Esophagus (tissue), 2 donors: Measurements from ENCODE around the gene TEC. TPM values are rescaled to one million over a fixed set of nuclear protein-coding genes. Genes with fewer than 3 reads are reported as not detected.

Source experiments
- H3K27ac ChIP-seq, 2 donors: one replicate each; pipeline ENCODE4 v1.5.1; 2013; ENCODE audit warnings: low read depth in 2 of 2, mild to moderate bottlenecking in 2 of 2, inconsistent platforms in 1 of 2, low read length in 1 of 2, moderate library complexity in 1 of 2
- H3K27me3 ChIP-seq, 2 donors: one replicate each; pipeline ENCODE4 v1.6.1; 2013; ENCODE audit warnings: low read length in 2 of 2, control low read depth in 1 of 2, mild to moderate bottlenecking in 1 of 2; ENCODE audit not compliant: insufficient read depth in 2 of 2, control insufficient read depth in 1 of 2
- H3K36me3 ChIP-seq, 2 donors: one replicate each; pipeline ENCODE4 v1.6.1; 2013; ENCODE audit warnings: low read length in 1 of 2; ENCODE audit not compliant: control insufficient read depth in 2 of 2, insufficient read depth in 2 of 2
- H3K4me1 ChIP-seq, 2 donors: one replicate each; pipeline ENCODE4 v1.6.1; 2013; ENCODE audit warnings: low read length in 1 of 2; ENCODE audit not compliant: control insufficient read depth in 2 of 2, insufficient read depth in 2 of 2
- H3K4me3 ChIP-seq, 2 donors: one replicate each; pipeline ENCODE4 v1.5.1; 2013; ENCODE audit warnings: low read length in 2 of 2, mild to moderate bottlenecking in 2 of 2, low read depth in 1 of 2, moderate library complexity in 1 of 2
- H3K9me3 ChIP-seq, 2 donors: one replicate each; pipeline ENCODE4 v1.6.1; 2013; ENCODE audit warnings: mild to moderate bottlenecking in 2 of 2, low read depth in 1 of 2, low read length in 1 of 2, moderate library complexity in 1 of 2; ENCODE audit not compliant: control insufficient read depth in 2 of 2, insufficient read depth in 1 of 2
- WGBS, 2 donors: extraction: QIAGEN DNeasy Blood & Tissue Kit; methylation state at CpG; one replicate each; pipeline ENCODE4 v1.1.7; 2013; 5-methylcytosine and 5-hydroxymethylcytosine counted together
- polyA plus RNA-seq, 2 donors: library from polyadenylated mRNA; stranded (reverse); fragments of 200-250 nt; gene quantifications; one replicate each; pipeline ENCODE4 v1.2.3, GENCODE V29; 2013
- donor health status: healthy with polysubstance abuse.
- donor health status: Bipolar disorder and iron deficiency.

Gene TEC
- polyA plus RNA-seq, 2 donors: 5.0 to 5.3 TPM

DNA sequence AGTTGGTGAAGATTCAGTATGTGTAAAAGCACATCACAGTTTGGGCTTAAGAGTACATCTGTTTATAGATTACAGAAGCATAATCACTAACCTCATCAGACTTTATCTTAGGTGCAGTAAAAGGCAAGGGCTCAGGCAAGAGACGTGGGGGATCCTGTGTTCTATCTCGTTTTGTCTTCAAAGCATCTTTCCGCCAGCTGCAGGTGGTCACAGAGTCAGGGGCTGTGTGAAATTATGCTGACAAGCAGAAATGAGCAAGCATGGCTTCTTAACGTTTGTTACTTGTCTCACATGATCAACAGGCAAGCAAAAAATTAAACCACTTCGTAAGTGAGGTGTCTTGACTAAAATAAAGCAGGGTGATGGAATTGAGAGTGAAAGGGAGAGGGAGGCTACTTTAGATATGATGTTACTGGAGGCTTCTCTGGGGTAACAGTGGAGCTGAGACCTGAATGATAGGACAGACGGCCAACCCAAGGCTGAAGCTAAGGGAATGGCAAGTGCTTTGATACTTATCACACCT is 1.4 kb upstream of the TEC start:
- no peak overlapping the region for H3K27ac ChIP-seq
- 74 to 76% methylated on average over 6 of the region's 6 CpGs for WGBS, 2 donors
- H3K4me3 ChIP-seq: no peak overlapping the region
- H3K36me3 ChIP-seq: no peaks in the 10 kb centered on the region
- no peaks in the 10 kb centered on the region for H3K27me3 ChIP-seq
- H3K4me1 ChIP-seq: peaks cover 0 to 3% of the 10 kb centered on the region in 2 donors
- no peaks in the 10 kb centered on the region for H3K9me3 ChIP-seq

DNA sequence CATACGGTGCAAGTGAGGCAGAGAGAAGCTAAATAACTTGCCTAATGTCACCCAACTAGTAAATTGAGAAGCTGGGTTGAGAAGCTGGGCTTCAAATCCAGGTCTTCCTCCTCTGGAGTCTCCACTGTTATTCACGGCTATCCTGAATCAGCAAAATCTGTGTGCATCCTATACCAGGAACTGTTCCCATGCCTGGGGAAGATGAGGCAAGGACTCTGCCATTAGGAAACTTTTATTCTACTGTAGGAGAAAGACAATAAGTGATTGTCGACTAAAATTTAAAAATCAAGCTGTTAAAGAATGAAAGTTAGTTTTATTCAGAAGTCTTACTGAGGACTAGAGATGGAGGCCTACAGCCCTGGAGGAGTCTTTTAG is 872 bp upstream of the TEC start:
- H3K36me3 ChIP-seq: no peaks in the 10 kb centered on the region
- H3K27me3 ChIP-seq: no peaks in the 10 kb centered on the region
- H3K4me1 ChIP-seq: peaks cover 0 to 3% of the 10 kb centered on the region in 2 donors
- peak overlapping the region; percentile 22 to 85 for H3K27ac ChIP-seq
- WGBS, 2 donors: 70 to 74% methylated on average over 3 of the region's 3 CpGs
- no peaks in the 10 kb centered on the region for H3K9me3 ChIP-seq
- H3K4me3 ChIP-seq: peak overlapping the region in 1 of 2 donors; percentile 94

DNA sequence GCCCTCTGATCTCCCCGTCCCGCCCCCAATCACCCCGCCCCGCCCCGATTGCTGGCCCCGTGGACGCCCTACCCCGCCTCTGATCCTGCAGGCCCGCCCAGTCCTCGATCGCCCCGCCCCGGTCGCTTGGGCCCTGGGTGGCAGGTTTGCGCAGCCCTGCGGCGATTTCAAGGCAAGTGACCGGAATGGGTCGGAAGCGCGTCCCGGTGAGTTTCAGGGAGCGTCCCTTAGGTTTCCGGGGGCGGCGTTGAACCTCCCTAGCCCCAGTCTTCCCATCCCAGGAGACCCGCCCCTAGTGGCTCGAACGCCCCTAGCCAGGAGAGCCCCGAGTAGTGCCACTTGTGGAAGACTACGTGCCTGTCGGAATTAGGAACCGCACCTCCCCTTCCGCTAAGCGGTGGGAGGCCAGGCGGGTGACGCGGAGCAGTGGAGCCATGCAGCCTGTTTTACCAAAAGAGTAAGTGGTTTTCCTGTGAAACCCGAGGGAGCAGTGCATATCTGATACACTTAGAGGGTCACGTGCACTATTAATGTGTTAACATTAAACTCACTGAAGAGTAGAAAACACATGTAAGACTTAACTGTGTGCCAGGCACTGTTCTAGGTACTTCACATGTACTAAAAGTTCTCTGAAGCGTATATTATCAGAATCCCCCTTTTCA is 354 bp upstream of the TEC start:
- Histone ChIP-seq H3K4me1 (peaks cover 0 to 3% of the 10 kb centered on the region in 2 donors), H3K4me3 (peak overlapping the region; percentile 71 to 94), H3K36me3 (no peaks in the 10 kb centered on the region), H3K9me3 (no peaks in the 10 kb centered on the region), H3K27me3 (no peaks in the 10 kb centered on the region), H3K27ac (peak overlapping the region; percentile 91 to 97)
- WGBS, 2 donors: 3 to 4% methylated on average over 39 to 41 of the region's 41 CpGs

DNA sequence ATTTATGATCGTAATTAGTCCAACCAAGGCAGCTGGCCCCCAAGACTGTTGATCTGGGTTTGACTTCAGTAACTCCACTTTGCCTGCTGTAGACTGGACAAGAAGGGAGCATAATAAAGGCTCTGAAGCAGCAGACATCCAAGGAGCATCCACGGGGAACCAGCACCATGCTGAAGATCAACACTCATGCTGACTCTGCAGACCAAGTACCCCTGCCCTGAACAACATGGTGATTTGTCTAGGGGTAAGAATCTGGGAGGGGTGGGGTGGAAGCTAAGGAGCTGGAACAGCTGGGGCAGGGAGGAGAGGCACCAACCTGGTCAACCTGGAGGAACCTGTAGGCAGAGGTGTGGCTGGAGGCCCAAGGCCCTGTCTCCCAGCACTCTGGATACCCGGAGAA is 2.1 kb downstream of the TEC start:
- H3K4me3 ChIP-seq: peak overlapping the region in 1 of 2 donors; percentile 94
- peak overlapping the region in 1 of 2 donors; percentile 24 for H3K27ac ChIP-seq
- H3K27me3 ChIP-seq: no peaks in the 10 kb centered on the region
- peaks cover 0 to 3% of the 10 kb centered on the region in 2 donors for H3K4me1 ChIP-seq
- WGBS, 2 donors: 62 to 92% methylated on average over 3 of the region's 3 CpGs
- no peaks in the 10 kb centered on the region for H3K36me3 ChIP-seq
- no peaks in the 10 kb centered on the region for H3K9me3 ChIP-seq

DNA sequence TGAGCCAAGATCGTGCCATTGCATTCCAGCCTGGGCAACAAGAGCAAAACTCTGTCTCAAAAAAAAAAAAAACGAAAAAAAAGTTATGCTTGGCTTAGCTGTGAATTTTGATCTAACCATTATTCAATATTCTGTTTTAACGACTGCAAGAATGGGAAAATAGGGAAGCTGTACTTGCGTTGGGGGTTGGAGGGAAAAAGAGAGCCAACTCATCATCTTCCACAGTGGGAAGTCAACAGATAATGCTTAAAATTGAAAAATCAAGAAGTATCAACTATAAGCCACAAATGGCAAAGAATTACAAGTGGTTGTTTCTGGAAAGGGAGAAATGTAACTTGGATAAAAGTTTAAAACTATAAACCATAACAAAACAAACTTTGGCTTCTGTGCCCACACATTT is 2.9 kb downstream of the TEC start:
- H3K4me3 ChIP-seq: no peak overlapping the region
- no peaks in the 10 kb centered on the region for H3K9me3 ChIP-seq
- H3K27ac ChIP-seq: no peak overlapping the region
- 88% methylated on average over 4 of the region's 4 CpGs for WGBS, 2 donors
- no peaks in the 10 kb centered on the region for H3K27me3 ChIP-seq
- H3K4me1 ChIP-seq: peaks cover 0 to 3% of the 10 kb centered on the region in 2 donors
- no peaks in the 10 kb centered on the region for H3K36me3 ChIP-seq

DNA sequence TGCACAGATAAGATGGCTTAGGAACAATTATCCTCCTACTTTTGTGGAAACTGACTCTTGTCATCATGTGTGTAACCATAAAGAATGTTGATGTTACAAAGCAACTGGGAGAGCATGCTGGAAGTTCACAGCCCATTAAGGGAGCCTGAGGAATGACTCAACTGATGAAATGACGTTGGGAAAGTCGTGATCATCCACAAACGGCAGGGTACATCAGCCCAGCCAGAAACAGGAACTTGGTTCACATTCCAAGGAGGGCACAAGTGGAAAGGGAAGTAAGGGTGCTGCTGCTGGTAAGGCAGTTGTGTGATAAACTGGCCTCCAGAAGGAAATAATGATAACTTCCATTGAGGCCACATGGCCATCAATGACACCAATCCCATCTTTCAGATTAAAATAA is 6.7 kb downstream of the TEC start:
- Histone ChIP-seq H3K4me3 (no peak overlapping the region), H3K9me3 (no peaks in the 10 kb centered on the region), H3K36me3 (no peaks in the 10 kb centered on the region), H3K27ac (no peak overlapping the region), H3K4me1 (peaks cover 0 to 3% of the 10 kb centered on the region in 2 donors), H3K27me3 (no peaks in the 10 kb centered on the region)
- 79 to 87% methylated on average over 3 of the region's 3 CpGs for WGBS, 2 donors

DNA sequence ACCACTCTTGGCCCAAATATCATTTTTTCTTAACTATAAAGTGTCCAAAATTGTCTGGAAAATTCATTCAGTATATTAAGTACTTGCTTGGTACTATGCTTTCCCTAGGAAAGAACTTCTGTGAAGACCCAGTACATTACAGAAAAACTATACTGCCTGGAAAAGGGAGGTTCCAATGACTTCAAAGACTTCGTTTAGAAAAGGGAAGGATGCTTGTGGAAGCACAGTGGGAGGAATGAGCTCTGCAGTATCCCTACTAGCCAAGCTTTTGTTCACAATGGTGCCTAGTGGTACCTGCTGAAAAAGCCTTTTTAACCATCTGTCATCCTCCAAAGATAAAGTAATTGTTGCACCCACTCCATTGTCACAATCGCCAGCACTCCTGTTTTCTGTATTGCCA is 7.2 kb downstream of the TEC start:
- H3K27me3 ChIP-seq: no peaks in the 10 kb centered on the region
- peaks cover 0 to under 1% of the 10 kb centered on the region in 2 donors for H3K4me1 ChIP-seq
- H3K9me3 ChIP-seq: no peaks in the 10 kb centered on the region
- H3K4me3 ChIP-seq: no peak overlapping the region
- no peaks in the 10 kb centered on the region for H3K36me3 ChIP-seq
- 83 to 88% methylated on average over 2 of the region's 2 CpGs for WGBS, 2 donors
- H3K27ac ChIP-seq: no peak overlapping the region

DNA sequence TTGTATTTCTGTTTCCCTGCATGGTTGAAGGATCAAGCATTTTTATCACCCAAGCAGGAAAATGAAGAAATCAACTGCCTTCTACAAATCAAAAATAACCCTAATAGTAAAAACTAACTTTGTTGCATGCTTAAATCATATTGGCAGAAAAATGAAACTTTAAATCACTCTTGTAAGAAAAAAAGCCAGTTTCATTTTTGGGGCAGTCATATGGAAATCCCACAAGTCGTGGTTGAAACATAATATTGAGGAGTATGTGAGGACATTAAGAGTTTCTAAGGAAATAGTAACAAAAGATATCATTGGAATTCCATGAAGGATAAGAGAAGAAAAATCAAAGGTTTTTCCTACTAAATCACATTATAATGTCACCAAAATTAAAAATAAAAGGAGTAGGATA is 8.4 kb downstream of the TEC start:
- WGBS, 2 donors: 53 to 64% methylated on average over 1 of the region's 1 CpG
- H3K27ac ChIP-seq: no peak overlapping the region
- H3K4me1 ChIP-seq: no peaks in the 10 kb centered on the region
- H3K4me3 ChIP-seq: no peak overlapping the region
- H3K9me3 ChIP-seq: no peaks in the 10 kb centered on the region
- H3K27me3 ChIP-seq: no peaks in the 10 kb centered on the region
- H3K36me3 ChIP-seq: no peaks in the 10 kb centered on the region

DNA sequence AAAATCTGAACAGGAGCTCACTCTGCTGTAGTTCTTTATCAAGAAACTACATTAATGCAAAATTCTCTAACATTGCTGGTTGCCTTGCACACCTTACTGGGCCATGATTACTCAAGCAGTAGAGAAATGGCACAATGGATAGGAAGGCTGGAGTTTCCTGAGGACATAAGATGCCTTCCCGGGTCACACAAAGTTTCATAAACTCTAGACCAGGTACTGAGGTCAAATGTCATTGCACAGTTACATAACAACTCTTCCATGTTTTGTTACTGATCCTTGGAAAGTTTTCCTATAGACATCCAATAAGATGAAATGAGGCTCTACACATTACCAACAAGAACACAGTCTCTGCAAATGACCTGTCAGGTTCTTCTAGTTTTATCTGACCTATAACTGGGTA is 9.9 kb downstream of the TEC start:
- 78 to 79% methylated on average over 1 of the region's 1 CpG for WGBS, 2 donors
- Histone ChIP-seq H3K9me3 (no peaks in the 10 kb centered on the region), H3K4me3 (no peak overlapping the region)

DNA sequence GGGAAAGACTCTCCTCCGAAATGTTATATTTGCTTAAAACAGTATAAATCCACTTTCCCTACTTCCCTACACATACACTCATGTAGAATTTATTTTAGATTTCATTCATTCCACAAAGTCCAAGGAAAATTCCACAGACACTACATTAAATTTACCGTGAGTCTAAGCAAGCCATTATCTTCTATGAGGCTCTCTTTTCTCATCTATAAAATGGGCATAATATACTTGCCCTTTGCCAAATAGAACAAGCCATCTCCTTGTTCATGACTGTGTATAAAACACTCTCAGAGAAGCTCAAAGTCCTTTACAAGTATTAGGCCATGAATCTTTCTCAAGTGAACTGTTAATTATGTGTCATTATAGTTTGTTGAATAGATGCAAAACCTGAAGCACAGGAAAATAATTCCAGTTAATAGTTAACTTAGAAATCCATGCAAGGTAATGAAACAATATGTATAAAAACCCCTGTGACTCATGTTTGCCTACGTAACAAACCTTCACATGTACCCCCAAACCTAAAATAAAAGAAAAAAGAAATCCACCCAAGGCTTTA is 10.7 kb downstream of the TEC start:
- H3K27me3 ChIP-seq: no peaks in the 10 kb centered on the region
- no peak overlapping the region for H3K4me3 ChIP-seq
- peaks cover 3 to 5% of the 10 kb centered on the region in 2 donors for H3K4me1 ChIP-seq
- H3K9me3 ChIP-seq: no peaks in the 10 kb centered on the region
- no peaks in the 10 kb centered on the region for H3K36me3 ChIP-seq
- 78 to 80% methylated on average over 3 of the region's 3 CpGs for WGBS, 2 donors
- no peak overlapping the region for H3K27ac ChIP-seq

More for the DNA sequence above, 9.9 kb downstream of the TEC start:
- Histone ChIP-seq H3K4me1 (peaks cover 0 to 3% of the 10 kb centered on the region in 2 donors), H3K27me3 (no peaks in the 10 kb centered on the region), H3K36me3 (no peaks in the 10 kb centered on the region), H3K27ac (no peak overlapping the region)
